GM12878 (cell line): Measurements from ENCODE around the gene DPY19L3. TPM values are rescaled to one million over a fixed set of nuclear protein-coding genes. Genes with fewer than 3 reads are reported as not detected.

ENCODE experiments used
- ATAC-seq: fragments of 200-7000 bp; cut with Tn5 transposase; 3 replicates; pipeline ENCODE4 v1.9.1; 2020; ENCODE audit warnings: mild to moderate bottlenecking, moderate library complexity
- BruUV-seq: library from RNA; stranded (reverse); fragments of 400-500 nt; replicated peaks from 2 replicates; lab custom pipeline; 2021; lab: Mats Ljungman, UMichigan
- CTCF ChIA-PET: fragments of 300-600 bp; sonication (Branson Sonifier 250); formaldehyde crosslinking; extraction: SDS; loops from one replicate; lab custom pipeline; 2021; ENCODE audit warnings: inconsistent platforms; lab: Yijun Ruan, JAX
- POLR2A ChIA-PET: fragments of 350-600 bp; formaldehyde crosslinking; extraction: SDS; loops from one replicate; lab custom pipeline; 2021; ENCODE audit warnings: inconsistent platforms; lab: Charles Lee
- RAD21 ChIA-PET: fragments of 300-600 bp; sonication (Branson Sonifier 250); formaldehyde crosslinking; loops from one replicate; lab custom pipeline; 2023; ENCODE audit warnings: antibody characterized with exemption; ENCODE audit not compliant: unreplicated experiment; lab: Charles Lee
- SMC1A ChIA-PET: fragments of 300-600 bp; sonication (Branson Sonifier 250); formaldehyde crosslinking; loops from one replicate; lab custom pipeline; 2023; ENCODE audit not compliant: unreplicated experiment, uncharacterized antibody; lab: Charles Lee
- DNase-seq: peaks from one replicate; pipeline ENCODE4 v3.0.0-alpha.2; 2011; ENCODE audit warnings: low read depth, low spot score
- FAIRE-seq: peaks from 3 replicates; lab custom pipeline; 2011; peaks lifted over from hg19 to GRCh38; lab: Jason Lieb, UNC
- H2AFZ ChIP-seq: 2 replicates; pipeline ENCODE4 v1.6.0; 2011; ENCODE audit warnings: low read depth, low read length, control low read depth; ENCODE audit not compliant: control insufficient read depth
- H3K27ac ChIP-seq: 2 replicates; pipeline ENCODE4 v1.5.1; 2011; ENCODE audit warnings: control low read depth; ENCODE audit not compliant: control insufficient read depth, insufficient read depth
- H3K27me3 ChIP-seq, 2 experiments: replicated peaks in 1 of 2; 2 replicates each; pipeline versions ENCODE4 v1.6.0 to v1.6.1; 2011; ENCODE audit warnings: low read length in 1 of 2; ENCODE audit not compliant: control insufficient read depth in 2 of 2, insufficient read depth in 2 of 2
- H3K36me3 ChIP-seq, 2 experiments: 2 replicates each; pipeline ENCODE4 v1.5.1; 2011; ENCODE audit warnings: low read length in 1 of 2; ENCODE audit not compliant: control insufficient read depth in 2 of 2, insufficient read depth in 2 of 2
- H3K4me1 ChIP-seq: 2 replicates; pipeline ENCODE4 v1.6.1; 2011; ENCODE audit warnings: mild to moderate bottlenecking, low read length, moderate library complexity, mixed read lengths; ENCODE audit not compliant: control insufficient read depth, insufficient read depth
- H3K4me2 ChIP-seq: 2 replicates; pipeline ENCODE4 v1.6.0; 2011; ENCODE audit warnings: control low read depth; ENCODE audit not compliant: control insufficient read depth, insufficient read depth
- H3K4me3 ChIP-seq: fragments of 200-600 bp; sonication (generic); 2 replicates; pipeline ENCODE4 v1.5.1; 2016
- H3K79me2 ChIP-seq: 2 replicates; pipeline ENCODE4 v1.6.0; 2011; ENCODE audit warnings: low read length; ENCODE audit not compliant: control insufficient read depth, insufficient read depth
- H3K9ac ChIP-seq: 2 replicates; pipeline ENCODE4 v1.8.0; 2011; ENCODE audit warnings: low read length, control low read depth, mixed read lengths; ENCODE audit not compliant: control insufficient read depth, insufficient read depth
- H3K9me3 ChIP-seq: replicated peaks from 3 replicates; pipeline ENCODE4 v1.5.1; 2011; ENCODE audit warnings: mild to moderate bottlenecking, low read length; ENCODE audit not compliant: control insufficient read depth, insufficient read depth
- H4K20me1 ChIP-seq: 2 replicates; pipeline ENCODE4 v1.6.0; 2011; ENCODE audit not compliant: control insufficient read depth, insufficient read depth
- ASH2L ChIP-seq: fragments of 300-600, 200-600 bp; sonication (generic); IDR thresholded peaks from 2 replicates; pipeline ENCODE4 v1.6.1; 2017; ENCODE audit warnings: low read depth, mild to moderate bottlenecking, borderline replicate concordance
- KAT2A ChIP-seq: conservative IDR thresholded peaks from 2 replicates; pipeline ENCODE4 v1.6.1; 2011; ENCODE audit warnings: low read depth, low read length; ENCODE audit not compliant: control insufficient read depth
- LARP7 ChIP-seq: fragments of 450-650 bp; IDR thresholded peaks from 2 replicates; pipeline ENCODE4 v1.6.1; 2017; ENCODE audit warnings: mild to moderate bottlenecking
- MLLT1 ChIP-seq: fragments of 450-650 bp; IDR thresholded peaks from 2 replicates; pipeline ENCODE4 v1.6.1; 2016; ENCODE audit warnings: mild to moderate bottlenecking
- SIN3A ChIP-seq: IDR thresholded peaks from 2 replicates; pipeline ENCODE4 v1.6.1; 2012; ENCODE audit warnings: low read depth, low read length, improper control_type of control experiment
- USF1 ChIP-seq: IDR thresholded peaks from 2 replicates; pipeline ENCODE4 v1.6.1; 2011; ENCODE audit warnings: borderline replicate concordance, low read depth, mild to moderate bottlenecking, moderate library complexity, mixed read lengths, low read length; ENCODE audit not compliant: insufficient read depth; ENCODE audit errors: extremely low read length
- USF2 ChIP-seq: IDR thresholded peaks from 2 replicates; pipeline ENCODE4 v1.6.1; 2011; ENCODE audit warnings: low read depth, low read length, improper control_type of control experiment, borderline replicate concordance
- WGBS: methylation state at CpG from one replicate; pipeline ENCODE4 v1.1.6; 2016; ENCODE audit warnings: low lambda C conversion rate; ENCODE audit not compliant: insufficient replicate concordance, insufficient coverage; ENCODE audit errors: missing lambda C conversion rate; 5-methylcytosine and 5-hydroxymethylcytosine counted together
- in situ Hi-C: fragments of 300-500 bp; cut with MboI; formaldehyde crosslinking; loops from 9 replicates; pipeline ENCODE4 v1.14.3; 2018; ENCODE audit warnings: mixed read lengths
- intact Hi-C: fragments of 100-400 bp; cut with micrococcal nuclease; formaldehyde crosslinking; loops from one replicate; pipeline ENCODE4 v1.14.2; 2022; ENCODE audit not compliant: unreplicated experiment
- polyA plus RNA-seq, 11 experiments: library from polyadenylated mRNA; depleted of rRNA in 4 of 11; unstranded in 6 of 11; stranded (reverse) in 5 of 11; fragments of >200 nt; fragmentation: Nextera tagmentation in 4 of 11; fragmentation: Illumina TruSeq in 1 of 11; extraction: Ambion mirVana in 4 of 11; extraction: Trizol in 1 of 11; gene quantifications; 1 replicate in 1 of 11; 2 replicates in 10 of 11; pipeline versions ENCODE4 v1.2.1 to v1.2.3, GENCODE V29; 2011 to 2016; ENCODE audit warnings: inconsistent platforms in 2 of 11, missing spikeins in 2 of 11, low read depth in 1 of 11
- total RNA-seq, 4 experiments: library from RNA; depleted of rRNA in 3 of 4; stranded (reverse); fragments of >200 nt in 3 of 4; fragmentation: Illumina TruSeq in 1 of 4; extraction: Trizol in 1 of 4; gene quantifications; 2 replicates each; pipeline versions ENCODE4 v1.2.1 to v1.2.3, GENCODE V29; 2013 to 2021

The DPY19L3 gene
- total and polyA plus RNA-seq, 10 of the 15 experiments (the other 5 are each of a cell fraction or from before 2014, with no cell fraction given), result 2.5 to 30.2 (median 13.7) TPM

GRCh38 chr19:32471095-32471494 lies 65.5 kb downstream of the DPY19L3 start:
- no peaks in the 10 kb centered on the region for H3K27me3 ChIP-seq
- no peak overlapping the region for H3K9ac ChIP-seq
- SMC1A ChIA-PET, result no interaction called here
- no peak overlapping the region for H2AFZ ChIP-seq
- H3K36me3 ChIP-seq, result no peaks in the 10 kb centered on the region; a peak in 1 of 4 replicates
- POLR2A ChIA-PET, result no interaction called here
- no peak for TF ChIP-seq SIN3A
- TF ChIP-seq KAT2A, result no peak
- no peak for TF ChIP-seq MLLT1
- TF ChIP-seq LARP7, result no peak
- TF ChIP-seq USF2, result no peak
- no peak for TF ChIP-seq ASH2L
- no peak for TF ChIP-seq USF1
- TF ChIP-seq, all 136 proteins: peak for 0
- FAIRE-seq (no peak), ATAC-seq (no peak), DNase-seq (no peak)
- intact Hi-C loops, result loop anchor here (5.0 kb wide), 1 partner anchor 101 kb away; no protein-coding TSS in a partner anchor
- Histone ChIP-seq H3K27ac (no peak overlapping the region), H3K4me1 (no peaks in the 10 kb centered on the region), H4K20me1 (no peaks in the 10 kb centered on the region), H3K79me2 (no peaks in the 10 kb centered on the region), H3K9me3 (no peaks in the 10 kb centered on the region), H3K4me3 (no peak overlapping the region), H3K4me2 (no peak overlapping the region)
- ChIA-PET CTCF (no interaction called here), RAD21 (no interaction called here)
- 95% methylated on average over 7 of the region's 7 CpGs for WGBS
- no TSS peak for BruUV-seq
- in situ Hi-C loops, result no loop called here
